HepG2 (cell line): ENCODE data around the gene PNMA8C. TPM values are rescaled to one million over a fixed set of nuclear protein-coding genes. Genes with fewer than 3 reads are reported as not detected.

ENCODE experiments used
- AKAP8 ChIP-seq: sonication (generic); formaldehyde crosslinking; IDR thresholded peaks from 2 replicates; pipeline ENCODE4 v1.5.1; 2020; ENCODE audit warnings: mild to moderate bottlenecking, missing genetic modification reagents
- CENPT ChIP-seq: sonication (generic); formaldehyde crosslinking; IDR thresholded peaks from 2 replicates; pipeline ENCODE4 v1.8.0; 2022; ENCODE audit warnings: low read depth, mild to moderate bottlenecking, moderate library complexity, missing genetic modification reagents
- CENPX ChIP-seq: sonication (generic); formaldehyde crosslinking; IDR thresholded peaks from 2 replicates; pipeline ENCODE4 v1.9.0; 2021; ENCODE audit warnings: mild to moderate bottlenecking, missing genetic modification reagents, moderate library complexity
- GATAD2A ChIP-seq: IDR thresholded peaks from 2 replicates; pipeline ENCODE4 v1.6.1; 2016
- MTA1 ChIP-seq: sonication (generic); formaldehyde crosslinking; IDR thresholded peaks from 2 replicates; pipeline ENCODE4 v1.4.0; 2020; ENCODE audit warnings: missing genetic modification reagents, mild to moderate bottlenecking, borderline replicate concordance
- NAIF1 ChIP-seq: sonication (generic); formaldehyde crosslinking; IDR thresholded peaks from 2 replicates; pipeline ENCODE4 v1.5.0; 2020; ENCODE audit warnings: mild to moderate bottlenecking, missing genetic modification reagents, borderline replicate concordance
- ONECUT2 ChIP-seq: sonication (generic); formaldehyde crosslinking; IDR thresholded peaks from 2 replicates; pipeline ENCODE4 v1.4.0; 2020; ENCODE audit warnings: missing genetic modification reagents
- RBM22 ChIP-seq: fragments of 200-400 bp; formaldehyde crosslinking; optimal IDR thresholded peaks from 2 replicates; pipeline ENCODE3; 2017; ENCODE audit warnings: mild to moderate bottlenecking, low read length, moderate library complexity
- RNF2 ChIP-seq: fragments of 450-650 bp; conservative IDR thresholded peaks from 2 replicates; pipeline ENCODE4 v1.6.1; 2016; ENCODE audit warnings: low read depth
- WIZ ChIP-seq: sonication (generic); formaldehyde crosslinking; IDR thresholded peaks from 2 replicates; pipeline ENCODE4 v1.5.1; 2020; ENCODE audit warnings: mild to moderate bottlenecking, missing genetic modification reagents
- ZEB1 ChIP-seq: IDR thresholded peaks from 2 replicates; pipeline ENCODE4 v1.6.1; 2012; ENCODE audit warnings: mild to moderate bottlenecking, low read depth, inconsistent platforms; ENCODE audit not compliant: insufficient replicate concordance
- ZNF616 ChIP-seq: sonication (generic); formaldehyde crosslinking; IDR thresholded peaks from 2 replicates; pipeline ENCODE4 v1.5.0; 2020; ENCODE audit warnings: low read depth, mild to moderate bottlenecking, missing genetic modification reagents
- ZNF788 ChIP-seq: sonication (generic); formaldehyde crosslinking; IDR thresholded peaks from 2 replicates; pipeline ENCODE4 v1.5.0; 2020; ENCODE audit warnings: mild to moderate bottlenecking, missing genetic modification reagents, borderline replicate concordance
- polyA plus RNA-seq, 8 experiments: library from polyadenylated mRNA; depleted of rRNA in 3 of 8; stranded (reverse) in 7 of 8; unstranded in 1 of 8; fragments of >200 nt; fragmentation: Illumina TruSeq in 4 of 8; extraction: Trizol in 4 of 8; gene quantifications; 2 replicates each; pipeline versions ENCODE4 v1.2.1 to v1.2.3, GENCODE V29; 2011 to 2016; ENCODE audit warnings: low read depth in 4 of 8, missing spikeins in 1 of 8, mixed read lengths in 1 of 8; ENCODE audit not compliant: insufficient read depth in 1 of 8
- total RNA-seq, 5 experiments: library from RNA; depleted of rRNA; stranded (reverse); fragments of >200 nt; fragmentation: Illumina TruSeq; extraction: Trizol; gene quantifications; 2 replicates each; pipeline ENCODE4 v1.2.3, GENCODE V29; 2016; ENCODE audit warnings: low read depth in 1 of 5
- TF ChIP-seq, protein P1 (sequence below): sonication (generic); formaldehyde crosslinking; IDR thresholded peaks from 2 replicates; pipeline ENCODE4 v1.5.0; 2020; ENCODE audit warnings: mild to moderate bottlenecking, missing genetic modification reagents
- TF ChIP-seq, protein P2 (sequence below): sonication (generic); formaldehyde crosslinking; IDR thresholded peaks from 2 replicates; pipeline ENCODE4 v1.5.0; 2020; ENCODE audit warnings: mild to moderate bottlenecking, missing genetic modification reagents
- TF ChIP-seq, protein P3 (sequence below): sonication (generic); formaldehyde crosslinking; IDR thresholded peaks from 2 replicates; pipeline ENCODE4 v1.8.0; 2022; ENCODE audit warnings: mild to moderate bottlenecking, missing genetic modification reagents, moderate library complexity
- TF ChIP-seq, protein P4 (sequence below): sonication (generic); formaldehyde crosslinking; IDR thresholded peaks from 2 replicates; pipeline ENCODE4 v1.9.0; 2021; ENCODE audit warnings: mild to moderate bottlenecking, missing genetic modification reagents

The PNMA8C gene
- total and polyA plus RNA-seq, 2 of the 13 experiments (the other 11 are each of a cell fraction or from before 2014, with no cell fraction given), result not detected

GRCh38 chr19:46404055-46404752, 24.5 kb downstream of the PNMA8C start (continued):
- TF ChIP-seq, protein P1, sequence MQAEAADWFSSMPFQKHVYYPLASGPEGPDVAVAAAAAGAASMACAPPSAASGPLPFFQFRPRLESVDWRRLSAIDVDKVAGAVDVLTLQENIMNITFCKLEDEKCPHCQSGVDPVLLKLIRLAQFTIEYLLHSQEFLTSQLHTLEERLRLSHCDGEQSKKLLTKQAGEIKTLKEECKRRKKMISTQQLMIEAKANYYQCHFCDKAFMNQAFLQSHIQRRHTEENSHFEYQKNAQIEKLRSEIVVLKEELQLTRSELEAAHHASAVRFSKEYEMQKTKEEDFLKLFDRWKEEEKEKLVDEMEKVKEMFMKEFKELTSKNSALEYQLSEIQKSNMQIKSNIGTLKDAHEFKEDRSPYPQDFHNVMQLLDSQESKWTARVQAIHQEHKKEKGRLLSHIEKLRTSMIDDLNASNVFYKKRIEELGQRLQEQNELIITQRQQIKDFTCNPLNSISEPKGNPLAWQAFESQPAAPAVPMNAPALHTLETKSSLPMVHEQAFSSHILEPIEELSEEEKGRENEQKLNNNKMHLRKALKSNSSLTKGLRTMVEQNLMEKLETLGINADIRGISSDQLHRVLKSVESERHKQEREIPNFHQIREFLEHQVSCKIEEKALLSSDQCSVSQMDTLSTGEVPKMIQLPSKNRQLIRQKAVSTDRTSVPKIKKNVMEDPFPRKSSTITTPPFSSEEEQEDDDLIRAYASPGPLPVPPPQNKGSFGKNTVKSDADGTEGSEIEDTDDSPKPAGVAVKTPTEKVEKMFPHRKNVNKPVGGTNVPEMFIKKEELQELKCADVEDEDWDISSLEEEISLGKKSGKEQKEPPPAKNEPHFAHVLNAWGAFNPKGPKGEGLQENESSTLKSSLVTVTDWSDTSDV (CRISPR knock-in tag), result peak; percentile 34; the same call in 1 of the 2 replicates
- TF ChIP-seq RBM22, result no peak
- no peak for TF ChIP-seq AKAP8 (CRISPR knock-in tag)
- no peak for TF ChIP-seq WIZ (CRISPR knock-in tag)
- TF ChIP-seq, protein P2, sequence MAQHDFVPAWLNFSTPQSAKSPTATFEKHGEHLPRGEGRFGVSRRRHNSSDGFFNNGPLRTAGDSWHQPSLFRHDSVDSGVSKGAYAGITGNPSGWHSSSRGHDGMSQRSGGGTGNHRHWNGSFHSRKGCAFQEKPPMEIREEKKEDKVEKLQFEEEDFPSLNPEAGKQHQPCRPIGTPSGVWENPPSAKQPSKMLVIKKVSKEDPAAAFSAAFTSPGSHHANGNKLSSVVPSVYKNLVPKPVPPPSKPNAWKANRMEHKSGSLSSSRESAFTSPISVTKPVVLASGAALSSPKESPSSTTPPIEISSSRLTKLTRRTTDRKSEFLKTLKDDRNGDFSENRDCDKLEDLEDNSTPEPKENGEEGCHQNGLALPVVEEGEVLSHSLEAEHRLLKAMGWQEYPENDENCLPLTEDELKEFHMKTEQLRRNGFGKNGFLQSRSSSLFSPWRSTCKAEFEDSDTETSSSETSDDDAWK (CRISPR knock-in tag), result no peak
- TF ChIP-seq MTA1 (CRISPR knock-in tag), result peak; percentile 70
- TF ChIP-seq, protein P3, sequence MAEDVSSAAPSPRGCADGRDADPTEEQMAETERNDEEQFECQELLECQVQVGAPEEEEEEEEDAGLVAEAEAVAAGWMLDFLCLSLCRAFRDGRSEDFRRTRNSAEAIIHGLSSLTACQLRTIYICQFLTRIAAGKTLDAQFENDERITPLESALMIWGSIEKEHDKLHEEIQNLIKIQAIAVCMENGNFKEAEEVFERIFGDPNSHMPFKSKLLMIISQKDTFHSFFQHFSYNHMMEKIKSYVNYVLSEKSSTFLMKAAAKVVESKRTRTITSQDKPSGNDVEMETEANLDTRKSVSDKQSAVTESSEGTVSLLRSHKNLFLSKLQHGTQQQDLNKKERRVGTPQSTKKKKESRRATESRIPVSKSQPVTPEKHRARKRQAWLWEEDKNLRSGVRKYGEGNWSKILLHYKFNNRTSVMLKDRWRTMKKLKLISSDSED, result 0 out of 2 replicates have a peak, but pooled peaks have one; percentile 27
- TF ChIP-seq NAIF1 (CRISPR knock-in tag), result no peak
- no peak for TF ChIP-seq CENPX (CRISPR knock-in tag)
- TF ChIP-seq ZEB1, result peak; percentile 70
- no peak; the same call in 1 of the 2 replicates for TF ChIP-seq ZNF788 (CRISPR knock-in tag)
- TF ChIP-seq ONECUT2 (CRISPR knock-in tag), result no peak
- TF ChIP-seq CENPT (CRISPR knock-in tag), result 0 out of 2 replicates have a peak, but pooled peaks have one; percentile 68
- TF ChIP-seq, protein P4, sequence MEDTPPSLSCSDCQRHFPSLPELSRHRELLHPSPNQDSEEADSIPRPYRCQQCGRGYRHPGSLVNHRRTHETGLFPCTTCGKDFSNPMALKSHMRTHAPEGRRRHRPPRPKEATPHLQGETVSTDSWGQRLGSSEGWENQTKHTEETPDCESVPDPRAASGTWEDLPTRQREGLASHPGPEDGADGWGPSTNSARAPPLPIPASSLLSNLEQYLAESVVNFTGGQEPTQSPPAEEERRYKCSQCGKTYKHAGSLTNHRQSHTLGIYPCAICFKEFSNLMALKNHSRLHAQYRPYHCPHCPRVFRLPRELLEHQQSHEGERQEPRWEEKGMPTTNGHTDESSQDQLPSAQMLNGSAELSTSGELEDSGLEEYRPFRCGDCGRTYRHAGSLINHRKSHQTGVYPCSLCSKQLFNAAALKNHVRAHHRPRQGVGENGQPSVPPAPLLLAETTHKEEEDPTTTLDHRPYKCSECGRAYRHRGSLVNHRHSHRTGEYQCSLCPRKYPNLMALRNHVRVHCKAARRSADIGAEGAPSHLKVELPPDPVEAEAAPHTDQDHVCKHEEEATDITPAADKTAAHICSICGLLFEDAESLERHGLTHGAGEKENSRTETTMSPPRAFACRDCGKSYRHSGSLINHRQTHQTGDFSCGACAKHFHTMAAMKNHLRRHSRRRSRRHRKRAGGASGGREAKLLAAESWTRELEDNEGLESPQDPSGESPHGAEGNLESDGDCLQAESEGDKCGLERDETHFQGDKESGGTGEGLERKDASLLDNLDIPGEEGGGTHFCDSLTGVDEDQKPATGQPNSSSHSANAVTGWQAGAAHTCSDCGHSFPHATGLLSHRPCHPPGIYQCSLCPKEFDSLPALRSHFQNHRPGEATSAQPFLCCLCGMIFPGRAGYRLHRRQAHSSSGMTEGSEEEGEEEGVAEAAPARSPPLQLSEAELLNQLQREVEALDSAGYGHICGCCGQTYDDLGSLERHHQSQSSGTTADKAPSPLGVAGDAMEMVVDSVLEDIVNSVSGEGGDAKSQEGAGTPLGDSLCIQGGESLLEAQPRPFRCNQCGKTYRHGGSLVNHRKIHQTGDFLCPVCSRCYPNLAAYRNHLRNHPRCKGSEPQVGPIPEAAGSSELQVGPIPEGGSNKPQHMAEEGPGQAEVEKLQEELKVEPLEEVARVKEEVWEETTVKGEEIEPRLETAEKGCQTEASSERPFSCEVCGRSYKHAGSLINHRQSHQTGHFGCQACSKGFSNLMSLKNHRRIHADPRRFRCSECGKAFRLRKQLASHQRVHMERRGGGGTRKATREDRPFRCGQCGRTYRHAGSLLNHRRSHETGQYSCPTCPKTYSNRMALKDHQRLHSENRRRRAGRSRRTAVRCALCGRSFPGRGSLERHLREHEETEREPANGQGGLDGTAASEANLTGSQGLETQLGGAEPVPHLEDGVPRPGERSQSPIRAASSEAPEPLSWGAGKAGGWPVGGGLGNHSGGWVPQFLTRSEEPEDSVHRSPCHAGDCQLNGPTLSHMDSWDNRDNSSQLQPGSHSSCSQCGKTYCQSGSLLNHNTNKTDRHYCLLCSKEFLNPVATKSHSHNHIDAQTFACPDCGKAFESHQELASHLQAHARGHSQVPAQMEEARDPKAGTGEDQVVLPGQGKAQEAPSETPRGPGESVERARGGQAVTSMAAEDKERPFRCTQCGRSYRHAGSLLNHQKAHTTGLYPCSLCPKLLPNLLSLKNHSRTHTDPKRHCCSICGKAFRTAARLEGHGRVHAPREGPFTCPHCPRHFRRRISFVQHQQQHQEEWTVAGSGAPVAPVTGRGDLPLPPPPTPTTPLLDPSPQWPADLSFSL (CRISPR knock-in tag), result no peak
- TF ChIP-seq GATAD2A (CRISPR knock-in tag), result peak; percentile 20; the same call in 1 of the 2 replicates
- TF ChIP-seq RNF2, result 0 out of 2 replicates have a peak, but pooled peaks have one; percentile 23
- no peak for TF ChIP-seq ZNF616 (CRISPR knock-in tag)
